T-cell (primary cell): ENCODE results near the gene S1PR4. TPM values are rescaled to one million over a fixed set of nuclear protein-coding genes. Genes with fewer than 3 reads are reported as not detected.
A peak's percentile ranks its signal among the peaks of the same experiment; 100 is the strongest.
"Not testable (repeated sequence)": the region's sequence is repeated elsewhere in the genome, so short reads cannot be mapped to it uniquely, and the experiment has no call there.

Experiments used
- ATAC-seq, 4 experiments: fragments of 200-7000 bp in 3 of 4; fragments of 150-1000 bp in 1 of 4; cut with Tn5 transposase; replicated peaks in 1 of 4; 1 replicate in 3 of 4; 2 replicates in 1 of 4; pipeline ENCODE4 v1.10.0; 2021; ENCODE audit warnings: moderate library complexity in 3 of 4, mild to moderate bottlenecking in 2 of 4, moderate number of reproducible peaks in 1 of 4
- CTCF ChIA-PET, 2 donors: fragments of 300-600 bp; sonication (Branson Sonifier 250); formaldehyde crosslinking; loops; one replicate each; lab custom pipeline; 2022; ENCODE audit warnings: antibody characterized with exemption in 2 of 2; lab: Charles Lee
- POLR2A ChIA-PET, 2 donors: fragments of 300-600 bp; sonication (Branson Sonifier 250); formaldehyde crosslinking; loops; one replicate each; lab custom pipeline; 2022; ENCODE audit warnings: antibody characterized with exemption in 2 of 2; lab: Charles Lee
- DNase-seq, 35 experiments: peaks; one replicate each; pipeline versions ENCODE4 v3.0.0 to v3.0.0-alpha.2; 2013 to 2023
- H3K27ac ChIP-seq: one replicate; pipeline ENCODE4 v1.5.1; 2013; ENCODE audit warnings: low read length
- H3K27me3 ChIP-seq, 2 experiments: replicated peaks in 1 of 2; 1 replicate in 1 of 2; 2 replicates in 1 of 2; pipeline versions ENCODE4 v1.6.1 to v1.7.0; 2013; ENCODE audit warnings: low read length in 1 of 2, mixed read lengths in 1 of 2; ENCODE audit not compliant: control insufficient read depth in 2 of 2, insufficient read depth in 2 of 2; ENCODE audit errors: extremely low read depth in 1 of 2
- H3K36me3 ChIP-seq, 2 donors: 1 replicate in 1 of 2; 2 replicates in 1 of 2; pipeline versions ENCODE4 v1.6.1 to v1.7.0; 2013; ENCODE audit warnings: low read length in 1 of 2; ENCODE audit not compliant: control insufficient read depth in 2 of 2, insufficient read depth in 1 of 2; ENCODE audit errors: extremely low read depth in 1 of 2
- H3K4me1 ChIP-seq, 2 experiments: 1 replicate in 1 of 2; 2 replicates in 1 of 2; pipeline versions ENCODE4 v1.6.1 to v1.7.0; 2013; ENCODE audit warnings: low read length in 2 of 2, mixed read lengths in 1 of 2; ENCODE audit not compliant: insufficient read depth in 2 of 2, control insufficient read depth in 1 of 2; ENCODE audit errors: extremely low read depth in 1 of 2
- H3K4me3 ChIP-seq, 2 donors: 1 replicate in 1 of 2; 2 replicates in 1 of 2; pipeline versions ENCODE4 v1.5.1 to v1.7.0; 2013; ENCODE audit warnings: mild to moderate bottlenecking in 2 of 2, low read length in 1 of 2, moderate library complexity in 1 of 2; ENCODE audit not compliant: control insufficient read depth in 1 of 2; ENCODE audit errors: extremely low read depth in 1 of 2
- H3K9me3 ChIP-seq: 2 replicates; pipeline ENCODE4 v1.7.0; 2013
- H3K27ac Mint-ChIP-seq, 2 donors: one replicate each; pipeline ENCODE4 v1.8.0; 2020 to 2021; ENCODE audit warnings: mild to moderate bottlenecking in 2 of 2, mixed read lengths in 2 of 2
- H3K27me3 Mint-ChIP-seq, 2 donors: one replicate each; pipeline ENCODE4 v1.8.0; 2021 to 2022; ENCODE audit warnings: mixed read lengths in 2 of 2
- H3K36me3 Mint-ChIP-seq: one replicate; pipeline ENCODE4 v1.8.0; 2021; ENCODE audit warnings: mixed read lengths
- H3K4me1 Mint-ChIP-seq, 3 donors: one replicate each; pipeline ENCODE4 v1.8.0; 2020 to 2022; ENCODE audit warnings: mixed read lengths in 3 of 3, mild to moderate bottlenecking in 1 of 3
- H3K4me3 Mint-ChIP-seq, 3 donors: one replicate each; pipeline ENCODE4 v1.8.0; 2020 to 2022; ENCODE audit warnings: mild to moderate bottlenecking in 3 of 3, mixed read lengths in 3 of 3, moderate library complexity in 3 of 3
- H3K9me3 Mint-ChIP-seq, 3 donors: one replicate each; pipeline ENCODE4 v1.8.0; 2020 to 2022; ENCODE audit warnings: mixed read lengths in 3 of 3
- WGBS: methylation state at CpG from one replicate; pipeline ENCODE4 v1.1.5; 2013; ENCODE audit warnings: missing lambda C conversion rate; ENCODE audit not compliant: insufficient coverage; 5-methylcytosine and 5-hydroxymethylcytosine counted together
- total RNA-seq, 35 experiments: library from RNA in 6 of 35; stranded (reverse) in 6 of 35; fragments of 120-200 nt in 1 of 35; gene quantifications; one replicate each; pipeline versions ENCODE4 v1.2.1 to v1.2.4 and lab custom pipeline; 2013 to 2026

S1PR4 gene
- total RNA-seq, 5 donors from 2014 or later (not counting 1 experiment from before 2014, with no cell fraction given): 77.0 to 345 (median 324) TPM

GRCh38 chr19:3221576-3221975 is 43.0 kb downstream of the S1PR4 start:
- H3K36me3 Mint-ChIP-seq, ATAC-seq, H3K36me3 ChIP-seq, POLR2A ChIA-PET, H3K27ac ChIP-seq, H3K27ac Mint-ChIP-seq, H3K9me3 ChIP-seq, H3K9me3 Mint-ChIP-seq, H3K4me3 Mint-ChIP-seq, H3K4me3 ChIP-seq, H3K4me1 Mint-ChIP-seq, DNase-seq, H3K4me1 ChIP-seq: not testable (repeated sequence)
- CTCF ChIA-PET: interaction anchor here in 1 of 2 donors (0.6 kb wide), 1 partner anchor 469 kb away, joined by 3 read pairs; no protein-coding TSS in a partner anchor
- 74% methylated on average over 3 of the region's 5 CpGs for WGBS
- H3K27me3 ChIP-seq: peaks cover 0 to 43% of the 10 kb centered on the region in 2 experiments
- peaks cover 0 to 13% of the 10 kb centered on the region in 2 donors for H3K27me3 Mint-ChIP-seq

GRCh38 chr19:3222709-3223108 is 44.1 kb downstream of the S1PR4 start:
- POLR2A ChIA-PET: interaction anchor here in 1 of 2 donors (0.7 kb wide), 1 partner anchor 1594 kb away, joined by 19 read pairs; no protein-coding TSS in a partner anchor
- H3K27ac Mint-ChIP-seq: no peak overlapping the region

GRCh38 chr19:3224346-3225168 is 46.0 kb downstream of the S1PR4 start, which contains the start of gene CELF5:
Gene CELF5 (plus strand): TSS chr19:3224661. CDS start chr19:3224740, 79 bp downstream.
- Histone ChIP-seq H3K27me3 (peaks cover 0 to 69% of the 10 kb centered on the region in 2 experiments), H3K9me3 (no peaks in the 10 kb centered on the region), H3K27ac (no peak within 1 kb of the TSS), H3K4me3 (peak within 1 kb of the TSS; percentile 12 to 51), H3K36me3 (no peaks in the 10 kb centered on the region), H3K4me1 (peaks cover 2 to 7% of the 10 kb centered on the region in 2 experiments)
- ChIA-PET CTCF (interaction anchor here in 1 of 2 donors (0.6 kb wide), 1 partner anchor 604 kb away, joined by 5 read pairs; no protein-coding TSS in a partner anchor), POLR2A (no interaction called here)
- Mint-ChIP-seq H3K4me3 (peak within 1 kb of the TSS in 2 of 3 donors; percentile 17 to 32), H3K4me1 (no peaks in the 10 kb centered on the region), H3K27me3 (peaks cover 8 to 34% of the 10 kb centered on the region in 2 donors), H3K27ac (no peak within 1 kb of the TSS), H3K36me3 (no peaks in the 10 kb centered on the region), H3K9me3 (no peaks in the 10 kb centered on the region)
- WGBS: under 1% methylated on average over 86 of the region's 94 CpGs
- peak in 34 of 35 experiments; percentile 9 to 79 (median 48) for DNase-seq
- peak; percentile 77 to 89 (median 86) for ATAC-seq

More at GRCh38 chr19:3222709-3223108, 44.1 kb downstream of the S1PR4 start:
- H3K36me3 Mint-ChIP-seq: no peaks in the 10 kb centered on the region
- no peak overlapping the region for H3K27ac ChIP-seq
- no peak overlapping the region for H3K4me3 ChIP-seq
- no peaks in the 10 kb centered on the region for H3K36me3 ChIP-seq
- H3K9me3 Mint-ChIP-seq: no peaks in the 10 kb centered on the region
- no peaks in the 10 kb centered on the region for H3K4me1 Mint-ChIP-seq
- no peaks in the 10 kb centered on the region for H3K9me3 ChIP-seq
- no peak overlapping the region for H3K4me3 Mint-ChIP-seq
- peaks cover 0 to 53% of the 10 kb centered on the region in 2 experiments for H3K27me3 ChIP-seq
- DNase-seq (no peak), ATAC-seq (no peak)
- peaks cover 4 to 25% of the 10 kb centered on the region in 2 donors for H3K27me3 Mint-ChIP-seq
- WGBS: 100% methylated on average over 5 of the region's 5 CpGs
- peaks cover 2 to 7% of the 10 kb centered on the region in 2 experiments for H3K4me1 ChIP-seq
- CTCF ChIA-PET: interaction anchor here in 1 of 2 donors (0.7 kb wide), 1 partner anchor 1415 kb away, joined by 5 read pairs; no protein-coding TSS in a partner anchor

GRCh38 chr19:3225169-3225485 is 46.6 kb downstream of the S1PR4 start:
- Mint-ChIP-seq H3K27me3 (peaks cover 8 to 36% of the 10 kb centered on the region in 2 donors), H3K9me3 (no peaks in the 10 kb centered on the region), H3K4me1 (no peaks in the 10 kb centered on the region), H3K27ac (no peak overlapping the region), H3K36me3 (no peaks in the 10 kb centered on the region), H3K4me3 (peak overlapping the region in 1 of 3 donors; percentile 32)
- ATAC-seq (no peak), DNase-seq (no peak)
- Histone ChIP-seq H3K27me3 (peaks cover 0 to 71% of the 10 kb centered on the region in 2 experiments), H3K9me3 (no peaks in the 10 kb centered on the region), H3K4me3 (no peak overlapping the region), H3K4me1 (peaks cover 2 to 7% of the 10 kb centered on the region in 2 experiments), H3K27ac (no peak overlapping the region), H3K36me3 (no peaks in the 10 kb centered on the region)
- POLR2A ChIA-PET: no interaction called here
- 5% methylated on average over 4 of the region's 9 CpGs for WGBS
- CTCF ChIA-PET: no interaction called here

GRCh38 chr19:3225677-3226093 is 47.1 kb downstream of the S1PR4 start:
- no peak overlapping the region for H3K27ac ChIP-seq
- Mint-ChIP-seq H3K9me3 (no peaks in the 10 kb centered on the region), H3K27ac (no peak overlapping the region), H3K4me3 (no peak overlapping the region), H3K4me1 (no peaks in the 10 kb centered on the region), H3K36me3 (no peaks in the 10 kb centered on the region), H3K27me3 (peaks cover 8 to 36% of the 10 kb centered on the region in 2 donors)
- H3K4me3 ChIP-seq: no peak overlapping the region
- no peaks in the 10 kb centered on the region for H3K36me3 ChIP-seq
- WGBS: no CpG with 5 or more reads among the region's 16 CpGs
- peaks cover 0 to 76% of the 10 kb centered on the region in 2 experiments for H3K27me3 ChIP-seq
- H3K9me3 ChIP-seq: no peaks in the 10 kb centered on the region
- peaks cover 2 to 7% of the 10 kb centered on the region in 2 experiments for H3K4me1 ChIP-seq
- DNase-seq: no peak
- ATAC-seq: no peak
- ChIA-PET CTCF (no interaction called here), POLR2A (no interaction called here)

GRCh38 chr19:3227054-3227626 is 48.6 kb downstream of the S1PR4 start:
- H3K4me1 Mint-ChIP-seq: no peaks in the 10 kb centered on the region
- Histone ChIP-seq H3K27me3 (peaks cover 0 to 71% of the 10 kb centered on the region in 2 experiments), H3K36me3 (no peaks in the 10 kb centered on the region), H3K27ac (no peak overlapping the region), H3K4me1 (peaks cover 2 to 7% of the 10 kb centered on the region in 2 experiments), H3K9me3 (no peaks in the 10 kb centered on the region), H3K4me3 (no peak overlapping the region)
- H3K27me3 Mint-ChIP-seq: peaks cover 8 to 39% of the 10 kb centered on the region in 2 donors
- ChIA-PET POLR2A (no interaction called here), CTCF (no interaction called here)
- no peak overlapping the region for H3K27ac Mint-ChIP-seq
- DNase-seq (no peak), ATAC-seq (no peak)
- no peaks in the 10 kb centered on the region for H3K9me3 Mint-ChIP-seq
- H3K4me3 Mint-ChIP-seq: peak overlapping the region in 1 of 3 donors; percentile 22
- no peaks in the 10 kb centered on the region for H3K36me3 Mint-ChIP-seq
- 68% methylated on average over 11 of the region's 12 CpGs for WGBS
